H1 (cell line): ENCODE measurements around the gene ANXA5. TPM values are rescaled to one million over a fixed set of nuclear protein-coding genes. Genes with fewer than 3 reads are reported as not detected.

Experiments
- CTCF ChIA-PET: fragments of 300-600 bp; sonication (Branson Sonifier 250); formaldehyde crosslinking; loops from one replicate; lab custom pipeline; 2021; ENCODE audit not compliant: partially characterized antibody; lab: Charles Lee
- POLR2A ChIA-PET: fragments of 300-600 bp; sonication (Branson Sonifier 250); formaldehyde crosslinking; loops from one replicate; lab custom pipeline; 2021; ENCODE audit warnings: inconsistent platforms; ENCODE audit not compliant: partially characterized antibody; lab: Charles Lee
- DNase-seq, 2 experiments: peaks; one replicate each; pipeline versions ENCODE4 v3.0.0 to v3.0.0-alpha.2; 2010 to 2022; ENCODE audit warnings: low spot score in 2 of 2, low read depth in 1 of 2, mixed read lengths in 1 of 2
- FAIRE-seq: peaks from 2 replicates; lab custom pipeline; 2011; peaks lifted over from hg19 to GRCh38; lab: Jason Lieb, UNC
- H2AFZ ChIP-seq: 2 replicates; pipeline ENCODE4 v1.8.1; 2012; ENCODE audit warnings: low read length, inconsistent platforms
- H2AK5ac ChIP-seq: 2 replicates; pipeline ENCODE4 v1.6.1; 2013; ENCODE audit warnings: low read depth, low read length
- H2BK120ac ChIP-seq: replicated peaks from 2 replicates; pipeline ENCODE3; 2013; ENCODE audit warnings: low read depth, low read length, inconsistent platforms
- H2BK12ac ChIP-seq: 2 replicates; pipeline ENCODE4 v1.6.1; 2013; ENCODE audit warnings: low read depth, low read length
- H2BK15ac ChIP-seq: 2 replicates; pipeline ENCODE4 v1.6.1; 2013; ENCODE audit warnings: low read length
- H2BK20ac ChIP-seq: 2 replicates; pipeline ENCODE4 v1.6.1; 2013; ENCODE audit warnings: low read length
- H2BK5ac ChIP-seq: 2 replicates; pipeline ENCODE4 v1.6.1; 2013; ENCODE audit warnings: low read depth, low read length
- H3K14ac ChIP-seq: 2 replicates; pipeline ENCODE4 v1.6.1; 2013; ENCODE audit warnings: inconsistent platforms; ENCODE audit not compliant: insufficient read length
- H3K18ac ChIP-seq: 2 replicates; pipeline ENCODE4 v1.6.1; 2013; ENCODE audit warnings: low read length; ENCODE audit errors: extremely low read depth
- H3K23ac ChIP-seq: 2 replicates; pipeline ENCODE4 v1.6.1; 2013; ENCODE audit warnings: inconsistent platforms; ENCODE audit not compliant: insufficient read length
- H3K23me2 ChIP-seq: 2 replicates; pipeline ENCODE4 v1.6.1; 2013; ENCODE audit warnings: low read depth, low read length
- H3K27ac ChIP-seq: 2 replicates; pipeline ENCODE4 v1.6.1; 2011; ENCODE audit warnings: low read depth, low read length, inconsistent platforms
- H3K27me3 ChIP-seq, 4 experiments: replicated peaks in 1 of 4; 1 replicate in 1 of 4; 2 replicates in 3 of 4; pipeline versions ENCODE4 v1.6.1 to v1.8.1; 2011 to 2013; ENCODE audit warnings: low read length in 3 of 4, mild to moderate bottlenecking in 3 of 4, inconsistent platforms in 2 of 4, mixed read lengths in 2 of 4, moderate library complexity in 1 of 4; ENCODE audit not compliant: control insufficient read depth in 3 of 4, insufficient read depth in 3 of 4; ENCODE audit errors: extremely low read depth in 1 of 4
- H3K36me3 ChIP-seq, 4 experiments: 2 replicates each; pipeline versions ENCODE4 v1.6.1 to v1.8.1; 2011 to 2013; ENCODE audit warnings: mild to moderate bottlenecking in 4 of 4, low read length in 3 of 4, moderate library complexity in 2 of 4, control low read depth in 1 of 4, inconsistent platforms in 1 of 4; ENCODE audit not compliant: insufficient read depth in 4 of 4, control insufficient read depth in 2 of 4
- H3K4ac ChIP-seq: replicated peaks from 2 replicates; pipeline ENCODE3; 2013; ENCODE audit warnings: low read length, low read depth, mixed read lengths, inconsistent platforms; ENCODE audit not compliant: insufficient read length
- H3K4me1 ChIP-seq, 4 experiments: replicated peaks in 1 of 4; 1 replicate in 1 of 4; 2 replicates in 3 of 4; pipeline versions ENCODE4 v1.6.1 to v1.8.1; 2011 to 2013; ENCODE audit warnings: low read length in 3 of 4, inconsistent platforms in 2 of 4, mixed read lengths in 1 of 4; ENCODE audit not compliant: insufficient read depth in 4 of 4, control insufficient read depth in 3 of 4
- H3K4me2 ChIP-seq, 2 experiments: 2 replicates each; pipeline versions ENCODE4 v1.6.1 to v1.8.1; 2011 to 2013; ENCODE audit warnings: low read depth in 2 of 2, low read length in 2 of 2, control low read depth in 1 of 2, inconsistent platforms in 1 of 2, mild to moderate bottlenecking in 1 of 2; ENCODE audit not compliant: insufficient read depth in 1 of 2
- H3K4me3 ChIP-seq, 4 experiments: fragments of 200-600, 300-600 bp in 1 of 4; sonication (generic), shearing (Covaris generic), sonication (Bioruptor Twin) in 1 of 4; 2 replicates each; pipeline versions ENCODE4 v1.5.1 to v1.8.1; 2011 to 2016; ENCODE audit warnings: low read length in 4 of 4, low read depth in 3 of 4, control low read depth in 2 of 4, inconsistent platforms in 2 of 4, mild to moderate bottlenecking in 2 of 4, mixed read lengths in 1 of 4, moderate library complexity in 1 of 4; ENCODE audit not compliant: insufficient read depth in 2 of 4; ENCODE audit errors: extremely low read depth in 1 of 4
- H3K56ac ChIP-seq: replicated peaks from 2 replicates; pipeline ENCODE3; 2013; ENCODE audit warnings: low read depth, mild to moderate bottlenecking, mixed read lengths, low read length, inconsistent platforms; ENCODE audit not compliant: insufficient read length
- H3K79me1 ChIP-seq: 2 replicates; pipeline ENCODE4 v1.6.1; 2013; ENCODE audit warnings: low read depth, low read length, control low read depth
- H3K79me2 ChIP-seq, 2 experiments: 2 replicates each; pipeline versions ENCODE4 v1.6.1 to v1.8.1; 2012 to 2013; ENCODE audit warnings: low read length in 2 of 2, mild to moderate bottlenecking in 2 of 2, inconsistent platforms in 1 of 2; ENCODE audit not compliant: insufficient read depth in 2 of 2, control insufficient read depth in 1 of 2
- H3K9ac ChIP-seq, 4 experiments: replicated peaks in 1 of 4; 1 replicate in 1 of 4; 2 replicates in 3 of 4; pipeline versions ENCODE4 v1.6.1 to v1.8.1; 2011 to 2013; ENCODE audit warnings: low read depth in 3 of 4, low read length in 3 of 4, control low read depth in 2 of 4, mild to moderate bottlenecking in 2 of 4, moderate library complexity in 2 of 4, inconsistent platforms in 1 of 4; ENCODE audit errors: extremely low read depth in 1 of 4
- H3K9me3 ChIP-seq, 2 experiments: 2 replicates each; pipeline versions ENCODE4 v1.6.1 to v1.8.1; 2012 to 2013; ENCODE audit warnings: mild to moderate bottlenecking in 2 of 2, moderate library complexity in 2 of 2, control low read depth in 1 of 2, inconsistent platforms in 1 of 2, low read depth in 1 of 2, low read length in 1 of 2, mixed read lengths in 1 of 2; ENCODE audit not compliant: insufficient read depth in 2 of 2
- H4K20me1 ChIP-seq, 2 experiments: replicated peaks in 1 of 2; 2 replicates each; pipeline versions ENCODE3 to v1.8.1; 2011 to 2013; ENCODE audit warnings: inconsistent platforms in 2 of 2, low read length in 2 of 2, mild to moderate bottlenecking in 1 of 2; ENCODE audit not compliant: insufficient read depth in 2 of 2, control insufficient read depth in 1 of 2
- H4K5ac ChIP-seq: 2 replicates; pipeline ENCODE4 v1.6.1; 2013; ENCODE audit warnings: low read length, low read depth, mixed read lengths, inconsistent platforms; ENCODE audit not compliant: insufficient read length
- H4K8ac ChIP-seq: 2 replicates; pipeline ENCODE4 v1.8.0; 2013; ENCODE audit warnings: mild to moderate bottlenecking, moderate library complexity, low read length, inconsistent platforms; ENCODE audit not compliant: insufficient read depth; ENCODE audit errors: extremely low read depth
- H4K91ac ChIP-seq: replicated peaks from 2 replicates; pipeline ENCODE3; 2013; ENCODE audit warnings: low read length, mixed read lengths, inconsistent platforms; ENCODE audit not compliant: insufficient read length
- BRCA1 ChIP-seq: IDR thresholded peaks from 2 replicates; pipeline ENCODE4 v1.6.1; 2012; ENCODE audit warnings: low read depth, low read length, improper control_type of control experiment
- CEBPB ChIP-seq: IDR thresholded peaks from 2 replicates; pipeline ENCODE4 v1.6.1; 2012; ENCODE audit warnings: low read depth, low read length
- CHD1 ChIP-seq: IDR thresholded peaks from 2 replicates; pipeline ENCODE4 v1.6.1; 2012; ENCODE audit warnings: low read depth, low read length, improper control_type of control experiment
- CTBP2 ChIP-seq: IDR thresholded peaks from 2 replicates; pipeline ENCODE4 v1.7.0; 2011; ENCODE audit warnings: borderline replicate concordance, mild to moderate bottlenecking, moderate library complexity, mixed read lengths, low read length; ENCODE audit not compliant: insufficient read depth, insufficient read length
- EP300 ChIP-seq, 2 experiments: IDR thresholded peaks; 1 replicate in 1 of 2; 2 replicates in 1 of 2; pipeline ENCODE4 v1.6.1; 2011 to 2012; ENCODE audit warnings: low read depth in 2 of 2, low read length in 2 of 2, mild to moderate bottlenecking in 2 of 2, borderline replicate concordance in 1 of 2, inconsistent platforms in 1 of 2, moderate library complexity in 1 of 2
- KDM5A ChIP-seq: fragments of 200-600 bp; IDR thresholded peaks from 2 replicates; pipeline ENCODE4 v1.7.1; 2012; ENCODE audit warnings: mild to moderate bottlenecking, low read length, inconsistent platforms, mixed read lengths
- MAFK ChIP-seq: IDR thresholded peaks from 2 replicates; pipeline ENCODE4 v1.6.1; 2012; ENCODE audit warnings: low read depth, mild to moderate bottlenecking, improper control_type of control experiment, low read length
- MAX ChIP-seq: IDR thresholded peaks from 2 replicates; pipeline ENCODE4 v1.6.1; 2012; ENCODE audit warnings: inconsistent platforms
- NRF1 ChIP-seq: IDR thresholded peaks from 2 replicates; pipeline ENCODE4 v1.6.1; 2011; ENCODE audit warnings: mild to moderate bottlenecking, low read depth, low read length, improper control_type of control experiment
- POLR2AphosphoS5 ChIP-seq: IDR thresholded peaks from 2 replicates; pipeline ENCODE4 v1.6.1; 2011; ENCODE audit warnings: low read depth, low read length
- SP4 ChIP-seq: IDR thresholded peaks from 2 replicates; pipeline ENCODE4 v1.6.1; 2012; ENCODE audit warnings: low read length, inconsistent platforms
- USF2 ChIP-seq: IDR thresholded peaks from 2 replicates; pipeline ENCODE4 v1.6.1; 2011; ENCODE audit warnings: low read length, improper control_type of control experiment
- WGBS, 2 experiments: shearing (Covaris generic) in 1 of 2; methylation state at CpG; one replicate each; pipeline versions ENCODE4 v1.1.6 to v1.1.7; 2013 to 2015; ENCODE audit warnings: low lambda C conversion rate in 2 of 2, mixed read lengths in 2 of 2, inconsistent platforms in 1 of 2, low coverage in 1 of 2, missing lambda C conversion rate in 1 of 2; ENCODE audit not compliant: insufficient replicate concordance in 2 of 2, insufficient coverage in 1 of 2, insufficient read length in 1 of 2; ENCODE audit errors: extremely low coverage in 1 of 2, missing lambda C conversion rate in 1 of 2; 5-methylcytosine and 5-hydroxymethylcytosine counted together
- polyA plus RNA-seq, 7 experiments: library from polyadenylated mRNA; depleted of rRNA in 3 of 7; stranded (reverse) in 5 of 7; unstranded in 2 of 7; fragments of >200 nt in 5 of 7; fragments of 200-250 nt in 2 of 7; gene quantifications; 1 replicate in 5 of 7; 2 replicates in 1 of 7; 4 replicates in 1 of 7; pipeline versions ENCODE4 v1.2.1 to v1.2.3, GENCODE V29; 2011 to 2013; ENCODE audit warnings: missing spikeins in 2 of 7, mixed read lengths in 2 of 7
- total RNA-seq: library from RNA; stranded (reverse); fragmentation: NEBNext Ultra II Directional; extraction: Animal tissue kit (Norgen Biotek cat#: 25700); gene quantifications from 2 replicates; pipeline ENCODE4 v1.2.1, GENCODE V29; 2021

The ANXA5 gene
- total and polyA plus RNA-seq, 2 of the 8 experiments (the other 6 are each of a cell fraction or from before 2014, with no cell fraction given) = 213 to 221 TPM

GRCh38 chr4:121724671-121725070 lies 27.9 kb upstream of the ANXA5 start:
- H3K9me3 ChIP-seq = no peaks in the 10 kb centered on the region
- no peak overlapping the region for H3K14ac ChIP-seq
- no peak overlapping the region for H3K4me2 ChIP-seq
- DNase-seq (no peak), FAIRE-seq (no peak)
- H4K20me1 ChIP-seq = no peaks in the 10 kb centered on the region
- H3K23ac ChIP-seq = no peak overlapping the region
- no peak for TF ChIP-seq USF2
- no peak for TF ChIP-seq CHD1
- TF ChIP-seq MAX = no peak
- TF ChIP-seq POLR2AphosphoS5 = no peak
- no peak for TF ChIP-seq SP4
- no peak for TF ChIP-seq MAFK
- TF ChIP-seq NRF1 = no peak
- TF ChIP-seq CTBP2 = no peak
- no peak for TF ChIP-seq EP300 (IDR thresholded peaks at IDR 0.05; ENCODE audit: borderline replicate concordance in 1 of 2, low read depth in 2 of 2, low read length in 2 of 2)
- no peak for TF ChIP-seq CEBPB
- TF ChIP-seq BRCA1 = no peak
- no peak for TF ChIP-seq KDM5A
- no peak overlapping the region for H2BK15ac ChIP-seq
- H2BK5ac ChIP-seq = no peak overlapping the region
- POLR2A ChIA-PET = interaction anchor here (1.1 kb wide), 1 partner anchor 28 kb away, joined by 3 read pairs; no protein-coding TSS in a partner anchor
- H3K9ac ChIP-seq = no peak overlapping the region
- H4K91ac ChIP-seq = no peak overlapping the region
- no peak overlapping the region for H2AFZ ChIP-seq
- H3K23me2 ChIP-seq = no peaks in the 10 kb centered on the region
- peaks cover 0 to 4% (median 0%) of the 10 kb centered on the region in 4 experiments; a peak in 1 of 7 replicates for H3K4me1 ChIP-seq
- no peak overlapping the region for H3K56ac ChIP-seq
- CTCF ChIA-PET = interaction anchor here (0.6 to 3.7 kb wide), 16 partner anchors 11 to 263 kb away, joined by 3 to 20 read pairs (median 4); partner anchors contain the start of genes ANXA5 and SMIM43
- H3K79me1 ChIP-seq = no peaks in the 10 kb centered on the region
- no peak overlapping the region for H4K5ac ChIP-seq
- H3K79me2 ChIP-seq = no peaks in the 10 kb centered on the region
- H3K36me3 ChIP-seq = no peaks in the 10 kb centered on the region
- no peak overlapping the region for H2BK20ac ChIP-seq
- H3K4me3 ChIP-seq = no peak overlapping the region
- no peak overlapping the region for H3K27ac ChIP-seq
- H2AK5ac ChIP-seq = no peak overlapping the region
- no peak overlapping the region for H2BK12ac ChIP-seq
- 80% methylated on average over 1 of the region's 1 CpG; no CpG with 5 or more reads in 1 of the 2 experiments for WGBS, 2 experiments
- H3K27me3 ChIP-seq = no peaks in the 10 kb centered on the region
- H2BK120ac ChIP-seq = no peak overlapping the region
- H3K4ac ChIP-seq = no peak overlapping the region
- H4K8ac ChIP-seq = no peak overlapping the region
- H3K18ac ChIP-seq = no peak overlapping the region
